ENCODE measurements around the gene CNOT8.
A peak's percentile ranks its signal among the peaks of the same experiment; 100 is the strongest.

CNOT8 gene

GRCh38 chr5:154858297-154858971, at the start of gene CNOT8:
Gene CNOT8 (plus strand): TSS chr5:154858627. CDS start chr5:154863279, 4,652 bp downstream.
- POLR2A ChIA-PET, result interaction anchor here (0.6 to 2.5 kb wide), 15 partner anchors 8 to 204 kb away, joined by 3 to 14 read pairs (median 4); partner anchors contain the start of genes FAXDC2 and GEMIN5
- TF ChIP-seq HDGF (IDR thresholded peaks at IDR 0.05; ENCODE audit: borderline replicate concordance) (no peak), SUZ12 (IDR thresholded peaks at IDR 0.05) (no peak), PKNOX1 (IDR thresholded peaks at IDR 0.05) (peak; percentile 9; the same call in 1 of the 2 replicates), CTBP1 (IDR thresholded peaks at IDR 0.05; ENCODE audit: borderline replicate concordance) (no peak), BHLHE40 (IDR thresholded peaks at IDR 0.05; ENCODE audit: borderline replicate concordance) (no peak), FOXA1 (IDR thresholded peaks at IDR 0.05) (no peak), ARNT (IDR thresholded peaks at IDR 0.05) (0 out of 2 replicates have a peak, but pooled peaks have one; percentile 25), FOXM1 (IDR thresholded peaks at IDR 0.05; ENCODE audit: borderline replicate concordance) (no peak), ELF4 (IDR thresholded peaks at IDR 0.05) (no peak), L3MBTL2 (conservative IDR thresholded peaks at IDR 0.05) (no peak), ZNF384 (IDR thresholded peaks at IDR 0.05) (no peak), LEF1 (IDR thresholded peaks at IDR 0.05; ENCODE audit: borderline replicate concordance) (no peak), NFRKB (IDR thresholded peaks at IDR 0.05) (no peak), FOXK2 (IDR thresholded peaks at IDR 0.05) (no peak), TARDBP (IDR thresholded peaks at IDR 0.05) (no peak)
- peak; percentile 88 for DNase-seq (ENCODE audit: extremely low spot score)
- CTCF ChIA-PET, result interaction anchor here (0.6 kb wide), 1 partner anchor 334 kb away, joined by 3 read pairs; no protein-coding TSS in a partner anchor

- ChIA-PET POLR2A (no interaction called here), CTCF (no interaction called here)
- DNase-seq (ENCODE audit: extremely low spot score), result no peak
- no peak for TF ChIP-seq LEF1 (IDR thresholded peaks at IDR 0.05; ENCODE audit: borderline replicate concordance)
- no peak for TF ChIP-seq CTBP1 (IDR thresholded peaks at IDR 0.05; ENCODE audit: borderline replicate concordance)
- TF ChIP-seq L3MBTL2 (conservative IDR thresholded peaks at IDR 0.05), result no peak
- no peak for TF ChIP-seq BHLHE40 (IDR thresholded peaks at IDR 0.05; ENCODE audit: borderline replicate concordance)
- TF ChIP-seq ZNF384 (IDR thresholded peaks at IDR 0.05), result no peak
- TF ChIP-seq FOXK2 (IDR thresholded peaks at IDR 0.05), result no peak
- TF ChIP-seq NFRKB (IDR thresholded peaks at IDR 0.05), result no peak
- TF ChIP-seq FOXA1 (IDR thresholded peaks at IDR 0.05), result no peak
- TF ChIP-seq ARNT (IDR thresholded peaks at IDR 0.05), result no peak
- TF ChIP-seq TARDBP (IDR thresholded peaks at IDR 0.05), result no peak
- no peak for TF ChIP-seq PKNOX1 (IDR thresholded peaks at IDR 0.05)
- TF ChIP-seq ELF4 (IDR thresholded peaks at IDR 0.05), result no peak
- TF ChIP-seq SP1 (IDR thresholded peaks at IDR 0.05), result no peak
- TF ChIP-seq HDGF (IDR thresholded peaks at IDR 0.05; ENCODE audit: borderline replicate concordance), result no peak
Observed at GRCh38 chr5:154811239-154811638, 47.2 kb upstream of the CNOT8 start.

GRCh38 chr5:154811653-154812465, 46.6 kb upstream of the CNOT8 start:
- POLR2A ChIA-PET, result no interaction called here
- TF ChIP-seq ARNT (IDR thresholded peaks at IDR 0.05) (no peak), TARDBP (IDR thresholded peaks at IDR 0.05) (no peak), HDGF (IDR thresholded peaks at IDR 0.05; ENCODE audit: borderline replicate concordance) (no peak), FOXK2 (IDR thresholded peaks at IDR 0.05) (no peak), CTBP1 (IDR thresholded peaks at IDR 0.05; ENCODE audit: borderline replicate concordance) (no peak), PKNOX1 (IDR thresholded peaks at IDR 0.05) (no peak), LEF1 (IDR thresholded peaks at IDR 0.05; ENCODE audit: borderline replicate concordance) (no peak), SP1 (IDR thresholded peaks at IDR 0.05) (no peak), FOXM1 (IDR thresholded peaks at IDR 0.05; ENCODE audit: borderline replicate concordance) (no peak), ELF4 (IDR thresholded peaks at IDR 0.05) (no peak), L3MBTL2 (conservative IDR thresholded peaks at IDR 0.05) (no peak), BHLHE40 (IDR thresholded peaks at IDR 0.05; ENCODE audit: borderline replicate concordance) (no peak), FOXA1 (IDR thresholded peaks at IDR 0.05) (no peak), SUZ12 (IDR thresholded peaks at IDR 0.05) (no peak), NFRKB (IDR thresholded peaks at IDR 0.05) (no peak), ZNF384 (IDR thresholded peaks at IDR 0.05) (no peak)
- peak; percentile 75 for DNase-seq (ENCODE audit: extremely low spot score)
- CTCF ChIA-PET, result no interaction called here

GRCh38 chr5:154813158-154813557, 45.3 kb upstream of the CNOT8 start:
- TF ChIP-seq TARDBP (IDR thresholded peaks at IDR 0.05), result no peak
- TF ChIP-seq ZNF384 (IDR thresholded peaks at IDR 0.05), result no peak
- no peak for TF ChIP-seq LEF1 (IDR thresholded peaks at IDR 0.05; ENCODE audit: borderline replicate concordance)
- no peak for TF ChIP-seq HDGF (IDR thresholded peaks at IDR 0.05; ENCODE audit: borderline replicate concordance)
- TF ChIP-seq ARNT (IDR thresholded peaks at IDR 0.05), result no peak
- TF ChIP-seq BHLHE40 (IDR thresholded peaks at IDR 0.05; ENCODE audit: borderline replicate concordance), result no peak
- no peak for TF ChIP-seq SUZ12 (IDR thresholded peaks at IDR 0.05)
- ChIA-PET CTCF (no interaction called here), POLR2A (no interaction called here)
- no peak for DNase-seq (ENCODE audit: extremely low spot score)

GRCh38 chr5:154813736-154814135, 44.7 kb upstream of the CNOT8 start:
- POLR2A ChIA-PET, result no interaction called here
- TF ChIP-seq FOXK2 (IDR thresholded peaks at IDR 0.05) (no peak), TARDBP (IDR thresholded peaks at IDR 0.05) (no peak), CTBP1 (IDR thresholded peaks at IDR 0.05; ENCODE audit: borderline replicate concordance) (no peak), SUZ12 (IDR thresholded peaks at IDR 0.05) (no peak), PKNOX1 (IDR thresholded peaks at IDR 0.05) (no peak), BHLHE40 (IDR thresholded peaks at IDR 0.05; ENCODE audit: borderline replicate concordance) (no peak), FOXM1 (IDR thresholded peaks at IDR 0.05; ENCODE audit: borderline replicate concordance) (no peak), ELF4 (IDR thresholded peaks at IDR 0.05) (no peak), L3MBTL2 (conservative IDR thresholded peaks at IDR 0.05) (no peak), ZNF384 (IDR thresholded peaks at IDR 0.05) (no peak), HDGF (IDR thresholded peaks at IDR 0.05; ENCODE audit: borderline replicate concordance) (no peak), SP1 (IDR thresholded peaks at IDR 0.05) (no peak), LEF1 (IDR thresholded peaks at IDR 0.05; ENCODE audit: borderline replicate concordance) (no peak), ARNT (IDR thresholded peaks at IDR 0.05) (no peak), NFRKB (IDR thresholded peaks at IDR 0.05) (no peak), FOXA1 (IDR thresholded peaks at IDR 0.05) (no peak)

More at GRCh38 chr5:154813736-154814135, 44.7 kb upstream of the CNOT8 start:
- CTCF ChIA-PET, result interaction anchor here (0.6 kb wide), 2 partner anchors 11 to 42 kb away, joined by 3 to 4 read pairs; no protein-coding TSS in a partner anchor
- no peak for DNase-seq (ENCODE audit: extremely low spot score)

Data from HEK293T (cell line).